GM19193 (cell line): ENCODE results near the gene NOTCH4.
A peak's percentile ranks its signal among the peaks of the same experiment; 100 is the strongest.

Source experiments
- POLR2A ChIP-seq: IDR thresholded peaks from 4 replicates; pipeline ENCODE4 v1.6.1; 2011; ENCODE audit not compliant: insufficient read depth, insufficient read length; ENCODE audit errors: extremely low read depth

The NOTCH4 gene

DNA sequence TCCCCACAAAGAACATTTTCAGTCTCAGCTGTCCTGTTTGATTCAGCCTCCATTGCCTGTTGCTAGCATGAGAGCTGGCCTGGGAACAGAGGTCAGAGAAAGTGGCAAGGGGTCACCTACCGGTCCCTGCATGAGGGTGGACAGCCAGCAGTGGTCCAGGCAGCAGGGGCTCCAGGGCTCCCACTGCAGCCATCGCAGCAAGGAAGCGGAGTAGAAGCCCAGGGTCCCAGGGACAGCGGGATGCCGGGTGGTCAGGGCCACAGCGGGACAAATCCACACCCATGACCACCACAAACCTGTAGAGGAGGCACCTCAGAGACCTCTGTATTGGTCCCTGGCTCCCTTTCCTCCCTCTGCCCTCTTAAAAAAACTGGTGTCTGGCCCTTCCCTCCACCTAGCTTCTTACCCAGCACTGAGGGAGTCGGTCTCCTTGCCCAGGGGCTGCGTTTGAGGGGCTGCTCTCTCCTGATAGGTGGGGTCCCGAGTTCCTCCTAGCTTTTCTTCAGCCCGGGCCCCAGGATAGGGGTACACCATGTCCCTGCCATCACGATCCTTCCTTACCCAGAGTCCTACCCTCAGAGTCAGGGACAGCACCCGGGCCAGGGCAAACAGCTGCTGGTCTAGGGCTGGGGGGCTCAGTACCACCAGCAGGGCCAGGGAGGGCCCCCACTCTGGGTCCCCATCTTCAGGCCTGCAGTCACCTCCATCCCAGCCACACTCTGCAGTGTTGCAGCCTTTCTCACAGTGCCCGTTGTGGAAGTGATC is 23.0 kb downstream of the NOTCH4 start:
- no peak for TF ChIP-seq POLR2A

GRCh38 chr6:32198866-32199265 is 25.0 kb downstream of the NOTCH4 start:
- no peak for TF ChIP-seq POLR2A

- no peak for TF ChIP-seq POLR2A
These were observed 25.5 kb downstream of the NOTCH4 start for GRCh38 chr6:32198345-32198696.

- TF ChIP-seq POLR2A = no peak
These were observed 26.9 kb downstream of the NOTCH4 start for GRCh38 chr6:32196682-32197616.

DNA sequence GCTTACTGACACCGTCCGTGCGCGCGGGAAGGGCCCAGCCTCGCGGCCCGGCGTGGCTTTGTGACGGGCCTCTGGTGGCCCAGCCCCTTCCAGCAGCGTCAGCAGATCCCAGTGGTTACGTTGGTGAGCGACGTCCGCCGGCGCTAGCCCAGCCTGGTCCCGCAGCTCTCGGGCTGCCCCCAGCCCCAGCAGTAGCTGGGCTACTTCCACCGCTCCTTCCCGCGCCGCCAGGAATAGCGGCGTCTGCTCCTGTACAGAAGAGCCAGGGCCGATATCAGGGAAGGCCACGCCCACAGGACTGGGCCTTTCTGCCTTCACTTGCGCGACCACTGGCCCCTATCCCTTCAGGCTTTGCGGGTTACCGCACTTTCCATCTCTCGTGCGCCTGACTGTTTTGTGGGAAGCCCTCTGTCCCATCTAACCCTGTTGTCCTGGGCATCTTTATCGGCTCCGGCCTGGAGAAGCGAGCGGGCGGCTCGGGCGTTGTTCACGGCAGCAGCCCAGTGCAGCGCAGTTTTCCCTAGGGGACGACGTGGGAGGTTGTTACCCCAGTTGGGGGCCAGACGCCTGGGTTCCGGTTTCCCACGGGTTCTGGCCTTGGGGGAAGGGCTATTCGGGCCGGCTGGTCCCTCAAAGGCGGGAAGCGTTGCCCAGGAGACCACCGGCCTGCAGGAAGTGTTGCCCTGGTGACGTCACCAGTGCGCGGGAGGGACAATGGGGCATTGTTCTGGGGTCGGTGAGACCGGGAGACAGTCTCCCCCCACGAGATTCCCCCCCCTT is 27.8 kb downstream of the NOTCH4 start:
- TF ChIP-seq POLR2A = peak; percentile 88

GRCh38 chr6:32195652-32195901 is 28.3 kb downstream of the NOTCH4 start:
- no peak for TF ChIP-seq POLR2A

DNA sequence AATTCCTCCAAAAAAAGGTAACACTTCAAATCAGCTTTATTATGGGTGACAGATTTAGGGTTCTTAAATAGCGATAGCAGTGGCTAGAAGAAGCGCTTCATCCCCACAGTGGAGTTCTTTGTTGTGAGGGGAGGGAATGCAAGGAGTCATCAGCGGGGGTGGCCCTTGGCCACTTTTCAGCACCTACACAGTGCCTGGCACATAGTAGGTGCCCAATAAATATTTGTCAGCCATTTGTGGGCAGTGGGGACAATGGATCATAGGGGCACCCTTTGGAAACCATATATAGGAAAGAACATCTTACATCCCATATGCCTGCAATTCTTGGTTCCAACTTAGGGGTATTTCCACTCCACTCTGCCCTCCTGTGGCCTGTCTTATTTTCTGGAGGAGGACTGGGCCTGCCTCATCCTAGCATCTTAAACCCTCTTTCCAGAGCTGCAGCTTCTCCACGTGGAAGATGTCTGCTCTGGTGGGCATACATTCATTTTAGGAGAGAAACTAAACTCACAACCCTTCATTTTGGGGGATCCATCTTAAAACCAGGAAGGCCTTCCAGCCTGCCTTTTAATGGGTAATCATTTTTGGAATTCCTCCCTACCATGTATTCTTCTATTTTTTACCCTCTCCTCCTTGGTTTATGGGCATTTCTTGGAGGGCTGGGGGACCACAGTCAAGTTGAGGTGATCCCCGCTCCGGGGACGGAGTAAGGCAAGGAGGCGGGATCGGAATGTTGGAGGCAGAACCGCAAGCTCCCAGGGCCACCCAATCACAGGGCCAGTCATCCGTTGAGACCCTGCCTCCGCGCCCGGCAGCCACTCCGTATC is 28.8 kb downstream of the NOTCH4 start:
- TF ChIP-seq POLR2A = peak; percentile 12

GRCh38 chr6:32194388-32194787 is 29.5 kb downstream of the NOTCH4 start:
- no peak for TF ChIP-seq POLR2A

DNA sequence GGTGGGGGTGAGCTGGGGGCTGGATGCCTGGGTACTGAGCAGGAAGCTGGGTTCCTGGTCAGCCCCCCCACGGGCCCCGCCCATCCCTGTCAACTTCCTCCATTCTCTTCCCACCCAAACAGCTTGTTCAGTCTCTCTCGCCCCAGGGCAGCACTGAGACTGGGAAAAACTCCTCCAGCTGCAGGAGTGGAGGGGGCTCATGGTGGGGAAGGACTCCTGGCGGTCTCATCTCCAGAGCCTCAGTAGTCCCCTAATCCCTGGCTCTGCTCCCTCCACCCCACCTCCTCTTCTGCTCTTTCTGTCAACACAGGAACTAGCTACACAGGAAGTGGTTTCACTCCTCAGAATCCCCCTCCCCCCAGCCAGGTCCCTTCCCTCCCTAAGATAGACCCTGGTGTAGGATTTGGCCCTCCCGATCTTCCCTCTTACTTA is 31.2 kb downstream of the NOTCH4 start, which contains the start of gene GPSM3:
Gene GPSM3, minus strand, starts transcription at position 36 of the 432 bp plus-strand sequence. CDS start 130 bp downstream, outside the sequence.
- TF ChIP-seq POLR2A = peak; percentile 67

DNA sequence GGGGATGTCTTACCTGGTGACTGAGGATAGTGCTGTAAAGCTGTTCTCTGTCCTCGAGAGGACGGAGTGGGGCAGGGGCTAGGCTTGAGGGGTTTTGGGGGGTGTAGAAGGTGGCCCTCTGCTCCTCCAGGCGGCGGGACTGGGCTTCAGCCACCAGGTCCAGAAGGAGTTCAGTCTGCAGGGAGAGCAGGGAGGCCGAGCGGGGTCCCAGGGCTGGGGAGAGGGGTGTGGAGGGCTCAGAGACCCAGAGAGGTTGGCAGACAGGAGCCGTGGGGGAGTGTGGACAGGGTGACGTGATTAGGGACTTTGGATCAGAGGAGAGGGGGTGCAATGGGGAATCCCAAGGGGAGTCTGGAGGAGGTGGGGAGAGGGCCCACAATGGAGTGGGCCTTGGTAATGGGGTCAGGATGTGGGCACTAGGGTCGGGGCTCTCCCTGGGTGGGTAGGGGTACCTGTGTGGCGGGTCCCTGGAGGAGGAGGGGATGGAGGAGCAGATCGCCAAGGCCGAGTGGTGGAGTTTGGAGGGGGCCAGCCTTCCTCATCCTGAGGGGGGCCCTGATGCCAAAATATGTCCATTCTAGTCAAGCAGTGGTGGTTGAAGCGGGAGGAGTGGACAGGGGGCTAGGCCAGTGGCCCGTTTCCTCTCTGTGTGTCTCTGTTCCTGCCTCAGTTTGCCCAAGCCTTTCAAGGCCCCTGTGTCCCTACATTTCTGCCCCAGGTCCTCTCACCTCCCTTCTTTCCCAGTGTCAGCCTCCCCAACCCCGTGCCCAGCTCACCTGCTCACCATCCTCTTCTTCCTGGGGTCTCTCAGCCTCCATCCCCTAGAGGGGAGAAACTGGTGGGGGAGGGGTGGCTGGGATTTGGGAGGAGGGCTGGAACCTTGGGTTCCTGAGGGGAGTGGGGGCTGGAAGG is 31.9 kb downstream of the NOTCH4 start:
- peak; percentile 34 for TF ChIP-seq POLR2A

DNA sequence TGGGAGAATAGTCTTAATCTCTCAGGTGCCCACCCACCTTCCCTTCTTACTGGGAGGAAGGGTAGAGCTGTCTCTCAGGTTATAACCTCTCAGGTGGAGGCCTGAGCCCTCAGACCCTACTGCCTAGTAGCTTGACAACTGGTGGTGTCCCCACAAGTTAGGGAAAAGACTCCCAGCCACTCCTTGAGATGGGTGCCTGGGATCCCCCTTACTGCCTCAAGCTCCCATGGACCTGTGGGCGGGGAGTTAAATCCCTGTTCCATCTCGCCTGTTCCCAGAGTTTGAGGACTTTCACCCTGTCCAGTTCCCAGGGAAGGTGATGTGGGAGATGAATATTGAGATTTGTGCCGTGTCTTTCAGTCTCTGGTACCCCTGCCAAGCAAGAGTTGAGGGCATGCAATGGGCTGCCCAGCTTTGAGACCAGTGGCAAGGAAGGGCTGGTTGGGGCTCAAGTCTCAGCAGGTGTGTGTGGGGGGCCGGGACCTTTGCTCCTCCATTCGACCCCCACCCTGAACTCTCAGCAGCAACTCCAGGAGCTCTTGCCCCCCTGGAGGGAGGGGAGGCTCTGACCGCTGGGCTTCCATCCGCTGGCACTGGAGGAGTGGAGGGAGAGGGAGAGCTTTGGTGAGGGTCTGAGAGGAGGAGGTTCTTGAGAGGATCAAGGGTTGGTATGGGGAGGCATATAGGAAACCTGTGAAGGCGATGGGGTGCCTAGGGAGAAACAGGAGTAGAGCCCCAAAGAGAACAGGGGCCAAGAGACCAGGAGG is 32.8 kb downstream of the NOTCH4 start:
- peak; percentile 19 for TF ChIP-seq POLR2A

DNA sequence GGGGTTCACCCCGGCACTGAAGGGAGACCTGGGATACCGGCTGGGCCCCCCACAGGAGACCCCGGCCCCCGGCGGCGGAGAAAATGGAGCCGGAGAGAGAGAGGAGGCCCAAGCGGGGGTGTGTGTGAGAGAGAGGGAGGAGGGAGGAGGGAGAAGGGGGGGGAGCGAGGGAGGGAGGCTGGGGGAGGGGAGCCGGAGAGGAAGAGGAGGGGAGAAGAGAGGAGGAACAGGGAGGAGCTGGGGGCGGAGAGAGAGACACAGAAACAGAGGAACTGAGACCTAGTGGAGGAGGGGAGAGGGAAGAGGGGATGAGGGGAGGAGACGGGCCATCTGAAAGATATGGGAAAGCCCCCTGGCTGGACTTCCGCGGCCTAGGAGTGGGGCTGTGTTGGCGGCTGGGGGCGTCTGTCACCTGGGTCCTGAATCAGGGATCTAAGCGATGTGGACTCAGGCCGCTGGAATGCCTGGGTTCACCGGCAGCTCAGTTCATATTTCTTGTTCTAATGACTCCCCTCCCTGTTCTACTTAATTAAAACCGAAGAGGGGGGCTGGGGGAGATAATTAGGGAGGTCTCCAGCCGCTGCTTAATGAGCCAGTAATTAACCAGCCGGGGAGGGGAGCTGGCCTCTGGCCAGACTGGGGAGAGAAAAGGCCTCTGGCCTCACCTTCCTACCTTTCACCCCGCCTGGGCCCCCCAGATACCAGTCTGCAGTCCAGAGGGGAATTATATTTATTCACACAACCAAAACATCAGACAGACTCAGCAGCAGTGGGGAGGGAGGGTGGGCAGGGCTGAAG is 33.6 kb downstream of the NOTCH4 start, which contains the start of gene PBX2:
Gene PBX2, minus strand, starts transcription at position 149 of the 798 bp plus-strand sequence. CDS start 287 bp downstream, outside the sequence.
- peak; percentile 73 for TF ChIP-seq POLR2A

DNA sequence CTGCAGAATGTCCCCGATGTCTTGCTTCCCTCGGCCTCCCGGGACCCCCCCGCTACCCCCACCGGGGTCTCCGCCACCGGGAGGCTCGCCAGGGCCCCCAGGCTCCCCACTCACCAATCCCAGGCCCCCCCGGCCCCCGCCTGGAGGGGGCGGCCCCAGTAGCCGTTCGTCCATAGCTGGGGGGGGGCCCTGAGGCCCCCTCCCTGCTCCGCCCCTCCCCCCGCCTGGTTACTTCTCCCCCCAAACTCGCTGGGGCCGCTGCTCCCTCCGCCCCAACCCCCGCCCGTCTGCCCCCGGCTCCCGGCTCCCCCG is 34.2 kb downstream of the NOTCH4 start:
- no peak for TF ChIP-seq POLR2A
